ENCODE measurements around the gene PLPP1.

The PLPP1 gene

DNA sequence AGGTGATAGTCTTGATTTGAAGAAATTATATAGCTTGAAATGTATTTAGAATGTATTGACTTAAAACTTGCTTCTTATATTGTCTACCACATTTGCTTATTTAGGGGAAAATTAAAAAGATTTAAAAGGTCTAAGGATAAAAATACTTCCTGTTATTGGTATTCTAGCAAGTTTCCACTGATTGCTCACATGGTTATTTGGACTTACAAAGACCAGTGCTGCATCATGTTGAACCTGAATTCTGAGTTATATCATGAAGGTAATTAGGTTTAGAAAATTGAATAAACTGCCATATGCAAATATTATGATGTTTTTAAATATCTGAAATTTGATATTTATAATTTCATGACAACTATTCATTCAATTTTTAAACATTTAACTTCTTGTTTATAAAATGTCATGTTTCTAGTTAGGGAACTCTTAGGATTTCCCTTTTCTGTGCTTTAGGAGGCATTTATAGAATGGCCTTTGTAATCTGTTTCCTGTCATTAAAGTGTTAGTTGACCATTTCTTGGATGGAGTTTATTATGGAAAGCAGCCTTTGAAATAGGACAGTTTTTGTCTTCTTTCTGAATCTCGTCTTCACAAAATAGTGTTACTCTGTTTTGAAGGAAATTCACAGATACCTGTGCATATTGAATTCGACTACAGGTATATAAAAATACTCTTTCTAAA is 141.1 kb downstream of the PLPP1 start:
- no peak for DNase-seq

DNA sequence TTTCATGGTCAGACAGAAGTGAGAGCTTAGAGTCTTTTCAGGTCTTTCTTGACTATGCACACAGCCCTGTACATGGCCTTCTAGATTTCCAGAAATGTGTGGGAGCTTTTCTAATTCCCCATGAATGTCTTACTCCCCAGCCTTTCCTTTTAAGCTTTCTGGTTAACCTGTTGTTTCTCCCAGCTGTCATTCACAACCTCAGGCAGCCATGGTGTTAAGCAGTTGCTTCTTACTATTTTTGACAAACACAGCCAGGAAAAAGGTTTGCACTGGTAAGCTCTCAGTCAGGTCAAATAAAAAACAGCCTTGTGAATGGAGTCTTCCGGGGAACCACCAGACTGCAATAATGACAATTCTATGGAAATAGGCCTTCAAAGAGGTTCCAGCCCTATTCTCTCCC is 142.1 kb downstream of the PLPP1 start:
- no peak for DNase-seq

DNA sequence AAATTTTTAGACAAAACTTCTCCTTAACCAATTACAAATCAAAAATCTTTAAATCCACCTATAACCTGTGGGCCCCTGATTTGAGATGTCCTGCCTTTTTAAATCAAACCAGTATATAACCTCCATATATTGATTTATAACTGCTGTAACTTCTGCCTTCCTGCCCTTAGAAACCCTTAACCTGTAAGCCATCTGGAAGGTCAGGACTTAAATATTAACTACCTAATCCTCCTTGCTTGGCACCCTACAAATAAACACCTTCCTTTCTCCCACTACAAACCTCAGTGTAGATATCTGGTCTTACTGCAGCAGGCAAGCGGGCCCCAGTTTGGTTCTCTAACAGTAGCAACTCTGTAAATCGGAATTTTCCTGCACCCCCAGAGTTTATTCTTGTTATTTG is 143.1 kb downstream of the PLPP1 start:
- no peak for DNase-seq

- DNase-seq: no peak
Observed at GRCh38 chr5:55387865-55388264, 146.9 kb downstream of the PLPP1 start.

DNA sequence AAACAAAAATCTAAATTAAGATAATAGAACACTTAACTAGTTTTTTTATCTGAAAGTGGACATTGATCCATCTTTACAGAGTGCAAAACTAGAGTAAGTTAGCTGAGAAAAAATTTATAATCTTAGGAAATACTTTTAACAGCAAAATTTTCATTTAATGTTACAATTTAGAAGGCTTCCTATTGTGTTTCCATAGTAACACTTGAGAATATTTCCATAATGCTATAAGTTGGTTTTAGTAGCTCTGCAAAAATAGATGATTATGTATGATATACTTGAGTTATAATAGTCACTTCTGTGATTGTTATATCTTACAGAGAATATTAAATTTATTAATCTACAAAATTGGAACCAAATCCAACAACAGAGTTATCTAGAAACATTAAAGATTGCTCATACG is 148.4 kb downstream of the PLPP1 start:
- DNase-seq: no peak

DNA sequence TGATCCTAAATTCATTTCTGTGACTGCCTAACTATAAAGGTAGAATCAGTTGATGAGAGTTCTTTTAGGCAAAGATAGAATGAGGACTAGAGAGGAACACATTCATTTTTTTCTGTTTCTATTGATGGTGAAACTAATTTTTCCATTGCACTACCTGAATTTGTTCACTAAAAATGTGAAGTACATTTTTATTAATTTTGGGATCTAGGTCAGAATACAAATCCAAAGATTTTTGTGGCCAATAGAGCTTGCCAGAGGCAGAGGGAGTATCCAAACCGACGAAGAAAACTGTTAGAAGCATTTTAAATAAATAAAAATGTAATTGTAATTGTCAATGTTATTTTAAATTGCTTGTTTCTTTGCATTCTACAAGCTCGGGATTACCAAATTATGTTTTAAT is 148.9 kb downstream of the PLPP1 start:
- DNase-seq: no peak

DNA sequence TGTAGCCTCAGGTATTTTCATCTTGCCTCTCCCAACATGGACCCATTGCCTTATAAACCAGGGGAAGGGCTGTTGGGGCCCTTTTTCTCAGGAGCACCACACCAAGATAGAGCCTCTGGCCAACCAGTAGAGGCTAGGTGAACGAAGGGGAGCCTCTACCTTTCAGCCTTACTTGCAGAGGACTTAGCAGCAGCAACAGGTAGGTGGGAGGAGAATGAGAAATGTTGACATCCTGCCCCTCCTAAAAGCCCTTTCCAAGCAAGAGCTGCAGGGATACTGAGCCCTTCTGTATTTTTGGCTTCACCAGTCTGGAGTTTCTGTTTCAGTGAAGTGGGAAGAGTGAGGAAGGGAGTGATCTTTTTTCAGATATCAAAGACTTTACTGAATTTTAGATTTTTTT is 149.5 kb downstream of the PLPP1 start:
- DNase-seq: no peak

- no peak for DNase-seq
Observed at GRCh38 chr5:55384072-55384471, 150.7 kb downstream of the PLPP1 start.

DNA sequence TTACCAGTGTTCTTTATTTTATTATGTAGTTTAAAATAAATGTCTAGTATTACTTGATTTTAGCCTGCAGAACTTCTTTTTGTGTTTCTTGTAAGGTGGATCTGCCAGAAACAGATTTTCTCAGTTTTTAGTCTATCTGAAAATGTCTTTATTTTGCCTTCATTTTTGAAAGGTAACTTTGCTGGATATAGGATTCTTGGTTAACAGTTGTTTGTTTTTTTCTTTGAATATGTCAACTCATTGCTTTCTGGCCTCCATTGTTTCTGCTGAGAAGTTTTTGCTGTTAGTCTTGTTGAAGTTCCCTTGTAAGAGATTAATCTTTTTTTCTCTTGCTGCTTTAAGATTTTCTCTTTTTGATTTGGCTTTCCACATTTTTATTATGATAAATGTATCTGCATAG is 151.5 kb downstream of the PLPP1 start:
- no peak for DNase-seq

GRCh38 chr5:55377810-55378209 is 157.0 kb downstream of the PLPP1 start:
- DNase-seq: no peak

Data from stimulated activated CD4-positive, alpha-beta T cell treated with anti-CD3 and anti-CD28 coated beads, Interleukin-2, amount 100 ng/mL, for 48 hours (primary cell).